Upper lobe of left lung (tissue), 4 donors: ENCODE data around the gene FXR1.

Experiments used
- CTCF ChIP-seq, 6 experiments: fragments of 450-650 bp in 4 of 6; fragments of 200-600 bp in 2 of 6; sonication (generic) in 2 of 6; IDR thresholded peaks; one replicate each; pipeline ENCODE4 v1.5.1; 2016 to 2019; ENCODE audit warnings: antibody characterized with exemption in 6 of 6
- EP300 ChIP-seq, 4 donors: sonication (generic); formaldehyde crosslinking; IDR thresholded peaks; one replicate each; pipeline ENCODE4 v1.5.1; 2017; ENCODE audit warnings: antibody characterized with exemption in 4 of 4, control low read depth in 2 of 4
- POLR2A ChIP-seq, 4 donors: fragments of 450-650 bp; IDR thresholded peaks; one replicate each; pipeline ENCODE4 v1.5.1; 2016 to 2017; ENCODE audit warnings: antibody characterized with exemption in 4 of 4, mild to moderate bottlenecking in 2 of 4

GRCh38 chr3:180913581-180914404 is 1.3 kb downstream of the FXR1 start:
- TF ChIP-seq CTCF (IDR thresholded peaks at IDR 0.05), result no peak
- TF ChIP-seq EP300 (IDR thresholded peaks at IDR 0.05), result no peak
- TF ChIP-seq POLR2A (IDR thresholded peaks at IDR 0.05), result no peak
